Measurements from ENCODE around the gene PLXNA1.
A peak's percentile ranks its signal among the peaks of the same experiment; 100 is the strongest.

The PLXNA1 gene

GRCh38 chr3:126982471-126983175 is at the start of gene PLXNA1:
PLXNA1 (plus strand) TSS chr3:126983115; CDS start chr3:126988594, 5,479 bp downstream.
- H3K4me3 ChIP-seq (ENCODE audit: low read depth, low read length): peak within 1 kb of the TSS; percentile 55
- TF ChIP-seq, protein P1, sequence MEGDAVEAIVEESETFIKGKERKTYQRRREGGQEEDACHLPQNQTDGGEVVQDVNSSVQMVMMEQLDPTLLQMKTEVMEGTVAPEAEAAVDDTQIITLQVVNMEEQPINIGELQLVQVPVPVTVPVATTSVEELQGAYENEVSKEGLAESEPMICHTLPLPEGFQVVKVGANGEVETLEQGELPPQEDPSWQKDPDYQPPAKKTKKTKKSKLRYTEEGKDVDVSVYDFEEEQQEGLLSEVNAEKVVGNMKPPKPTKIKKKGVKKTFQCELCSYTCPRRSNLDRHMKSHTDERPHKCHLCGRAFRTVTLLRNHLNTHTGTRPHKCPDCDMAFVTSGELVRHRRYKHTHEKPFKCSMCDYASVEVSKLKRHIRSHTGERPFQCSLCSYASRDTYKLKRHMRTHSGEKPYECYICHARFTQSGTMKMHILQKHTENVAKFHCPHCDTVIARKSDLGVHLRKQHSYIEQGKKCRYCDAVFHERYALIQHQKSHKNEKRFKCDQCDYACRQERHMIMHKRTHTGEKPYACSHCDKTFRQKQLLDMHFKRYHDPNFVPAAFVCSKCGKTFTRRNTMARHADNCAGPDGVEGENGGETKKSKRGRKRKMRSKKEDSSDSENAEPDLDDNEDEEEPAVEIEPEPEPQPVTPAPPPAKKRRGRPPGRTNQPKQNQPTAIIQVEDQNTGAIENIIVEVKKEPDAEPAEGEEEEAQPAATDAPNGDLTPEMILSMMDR (IDR thresholded peaks at IDR 0.05; ENCODE audit: borderline replicate concordance, insufficient read depth, low read depth, low read length): peak; percentile 94

DNA sequence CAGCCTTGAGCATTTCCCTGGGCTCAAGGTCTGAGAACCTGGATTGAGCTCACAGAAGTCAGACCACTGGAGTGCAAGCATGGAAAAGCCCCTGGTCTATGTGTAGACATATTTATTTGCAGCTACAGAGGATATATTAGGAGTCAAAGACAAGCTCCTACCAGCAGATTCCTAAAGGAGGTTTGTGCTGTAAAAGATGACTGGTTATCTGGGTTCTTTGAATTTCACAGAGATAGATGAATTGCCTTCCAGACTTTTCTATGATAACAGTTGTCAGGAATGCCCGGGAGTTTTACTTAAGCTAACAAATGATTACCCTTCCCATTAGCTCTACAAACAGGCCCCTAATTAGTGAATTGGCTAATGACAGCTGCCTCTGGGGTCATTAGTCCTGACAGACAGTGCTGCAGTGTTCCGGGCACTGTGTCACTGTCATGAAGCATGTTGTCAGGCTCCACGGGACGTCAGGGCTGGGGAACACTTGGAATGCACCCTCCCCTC is 48.8 kb upstream of the PLXNA1 start:
- TF ChIP-seq, protein P1 (IDR thresholded peaks at IDR 0.05; ENCODE audit: borderline replicate concordance, insufficient read depth, low read depth, low read length): no peak
- H3K4me3 ChIP-seq (ENCODE audit: low read depth, low read length): no peak overlapping the region

GRCh38 chr3:126934991-126935390 is 47.9 kb upstream of the PLXNA1 start:
- no peak overlapping the region for H3K4me3 ChIP-seq (ENCODE audit: low read depth, low read length)
- TF ChIP-seq, protein P1 (IDR thresholded peaks at IDR 0.05; ENCODE audit: borderline replicate concordance, insufficient read depth, low read depth, low read length): no peak

- no peak overlapping the region for H3K4me3 ChIP-seq (ENCODE audit: low read depth, low read length)
- TF ChIP-seq, protein P1 (IDR thresholded peaks at IDR 0.05; ENCODE audit: borderline replicate concordance, insufficient read depth, low read depth, low read length): no peak
These were observed 47.0 kb upstream of the PLXNA1 start for GRCh38 chr3:126935756-126936509.

DNA sequence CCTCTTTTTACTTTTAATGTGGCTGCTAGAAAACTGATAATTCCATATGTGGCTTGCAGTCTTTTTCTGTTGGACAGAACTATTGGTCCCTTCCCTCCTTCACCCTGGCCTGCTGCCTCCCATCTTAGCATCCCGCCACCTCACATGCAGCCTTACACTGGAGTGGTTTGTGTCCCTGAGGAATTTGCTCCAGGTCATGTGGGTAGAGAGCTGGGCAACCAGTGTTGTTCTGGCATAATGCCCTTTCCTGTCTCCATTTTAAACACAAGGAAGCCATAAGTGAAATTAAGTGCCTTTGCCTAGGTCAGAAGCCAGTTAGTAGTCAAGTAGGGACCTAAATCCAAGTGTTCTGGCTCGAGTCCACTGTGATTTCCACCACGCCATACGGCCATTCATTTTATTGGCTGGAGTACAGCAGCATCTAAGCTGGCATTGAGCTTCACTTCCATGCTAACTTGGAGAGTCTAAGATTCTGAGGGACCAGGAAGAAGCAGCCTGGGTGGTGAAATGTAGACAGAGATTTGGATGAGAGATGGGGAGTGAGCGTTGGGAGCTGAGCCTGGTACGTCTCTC is 46.0 kb upstream of the PLXNA1 start:
- TF ChIP-seq, protein P1 (IDR thresholded peaks at IDR 0.05; ENCODE audit: borderline replicate concordance, insufficient read depth, low read depth, low read length): no peak

DNA sequence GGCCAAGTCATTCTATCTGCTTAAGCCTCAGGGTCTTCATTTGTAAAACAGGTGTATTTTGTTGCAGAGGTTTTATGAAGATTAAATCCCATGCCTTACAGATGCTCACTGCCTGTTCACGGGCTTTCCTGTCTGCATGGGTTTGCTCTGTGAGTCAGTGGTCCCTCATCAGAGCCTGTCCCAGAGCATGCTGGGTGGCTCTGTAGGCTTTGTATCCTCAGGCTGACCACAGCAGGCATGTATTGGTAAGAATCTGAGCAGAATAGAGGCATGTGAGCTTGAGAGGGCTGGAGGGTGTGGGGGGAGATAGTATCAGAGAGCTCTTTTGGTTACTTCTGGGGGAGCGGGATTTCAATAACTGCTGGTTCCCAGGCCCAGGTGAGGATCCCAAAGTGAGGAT is 45.4 kb upstream of the PLXNA1 start:
- H3K4me3 ChIP-seq (ENCODE audit: low read depth, low read length): no peak overlapping the region
- TF ChIP-seq, protein P1 (IDR thresholded peaks at IDR 0.05; ENCODE audit: borderline replicate concordance, insufficient read depth, low read depth, low read length): no peak

More for the DNA sequence above, 46.0 kb upstream of the PLXNA1 start:
- no peak overlapping the region for H3K4me3 ChIP-seq (ENCODE audit: low read depth, low read length)
